Osteocyte (in vitro differentiated cells): ENCODE measurements around the gene CLK2. TPM values are rescaled to one million over a fixed set of nuclear protein-coding genes. Genes with fewer than 3 reads are reported as not detected.
"Not testable (repeated sequence)": the region's sequence is repeated elsewhere in the genome, so short reads cannot be mapped to it uniquely, and the experiment has no call there.

Source experiments
- DNase-seq: peaks from one replicate; pipeline ENCODE4 v3.0.0; 2021; ENCODE audit warnings: mixed read lengths; ENCODE audit not compliant: unreplicated experiment; ENCODE audit errors: extremely low spot score
- H3K27ac Mint-ChIP-seq: one replicate; pipeline ENCODE4 v1.8.0; 2021; ENCODE audit warnings: mild to moderate bottlenecking, mixed read lengths; ENCODE audit not compliant: unreplicated experiment
- H3K27me3 Mint-ChIP-seq: one replicate; pipeline ENCODE4 v1.8.0; 2021; ENCODE audit warnings: mixed read lengths; ENCODE audit not compliant: unreplicated experiment
- H3K36me3 Mint-ChIP-seq: one replicate; pipeline ENCODE4 v1.8.0; 2021; ENCODE audit warnings: mixed read lengths; ENCODE audit not compliant: unreplicated experiment
- H3K4me1 Mint-ChIP-seq: one replicate; pipeline ENCODE4 v1.8.0; 2021; ENCODE audit warnings: mixed read lengths; ENCODE audit not compliant: unreplicated experiment
- H3K4me3 Mint-ChIP-seq: one replicate; pipeline ENCODE4 v1.8.0; 2021; ENCODE audit warnings: mild to moderate bottlenecking, moderate library complexity, mixed read lengths; ENCODE audit not compliant: unreplicated experiment
- H3K9me3 Mint-ChIP-seq: one replicate; pipeline ENCODE4 v1.8.0; 2021; ENCODE audit warnings: mixed read lengths; ENCODE audit not compliant: unreplicated experiment
- CTCF ChIP-seq: fragments of 200-600 bp; sonication (generic); IDR thresholded peaks from 2 replicates; pipeline ENCODE4 v1.5.0; 2021; ENCODE audit warnings: antibody characterized with exemption, mild to moderate bottlenecking, moderate library complexity
- total RNA-seq: library from RNA; stranded (reverse); gene quantifications from 2 replicates; pipeline ENCODE4 v1.2.1, GENCODE V29; 2021

The CLK2 gene
- total RNA-seq, 1 donor from 2014 or later, result 63.5 TPM

- peaks cover 10% of the 10 kb centered on the region for H3K36me3 Mint-ChIP-seq
- H3K4me1 Mint-ChIP-seq, result peaks cover 39% of the 10 kb centered on the region
- no peaks in the 10 kb centered on the region for H3K9me3 Mint-ChIP-seq
- no peak for TF ChIP-seq CTCF
- no peak for DNase-seq
- peak overlapping the region; percentile 79 for H3K27ac Mint-ChIP-seq
- H3K4me3 Mint-ChIP-seq, result no peak overlapping the region
- H3K27me3 Mint-ChIP-seq, result no peaks in the 10 kb centered on the region
Observed at GRCh38 chr1:155241841-155242264, 31.5 kb downstream of the CLK2 start.

- Mint-ChIP-seq H3K4me3 (peak overlapping the region; percentile 80), H3K27me3 (no peaks in the 10 kb centered on the region), H3K9me3 (no peaks in the 10 kb centered on the region), H3K36me3 (peaks cover 11% of the 10 kb centered on the region), H3K27ac (peak overlapping the region; percentile 79), H3K4me1 (peaks cover 39% of the 10 kb centered on the region)
- no peak for TF ChIP-seq CTCF
- no peak for DNase-seq
Observed at GRCh38 chr1:155241069-155241679, 32.1 kb downstream of the CLK2 start.

DNA sequence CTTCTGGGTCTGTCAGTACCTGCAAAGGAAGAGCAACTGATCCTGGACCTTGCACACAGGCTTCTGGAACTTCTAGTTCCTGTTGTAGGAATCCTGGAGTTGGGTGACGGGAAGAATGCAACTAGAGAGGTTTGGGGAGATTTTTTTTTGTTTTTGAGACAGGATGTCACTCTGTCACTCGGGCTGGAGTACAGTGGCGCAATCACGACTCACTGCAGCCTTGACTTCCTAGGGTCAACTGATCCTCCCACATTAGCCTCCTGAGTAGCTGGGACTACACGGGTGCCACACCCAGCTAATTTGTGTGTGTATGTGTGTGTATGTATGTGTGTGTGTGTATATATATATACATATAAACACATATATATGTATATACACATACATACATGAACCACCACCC is 36.9 kb downstream of the CLK2 start:
- no peak for DNase-seq
- Mint-ChIP-seq H3K4me3 (no peak overlapping the region), H3K27me3 (no peaks in the 10 kb centered on the region), H3K4me1 (peaks cover 28% of the 10 kb centered on the region), H3K27ac (no peak overlapping the region), H3K9me3 (no peaks in the 10 kb centered on the region), H3K36me3 (peaks cover 17% of the 10 kb centered on the region)
- TF ChIP-seq CTCF, result no peak

DNA sequence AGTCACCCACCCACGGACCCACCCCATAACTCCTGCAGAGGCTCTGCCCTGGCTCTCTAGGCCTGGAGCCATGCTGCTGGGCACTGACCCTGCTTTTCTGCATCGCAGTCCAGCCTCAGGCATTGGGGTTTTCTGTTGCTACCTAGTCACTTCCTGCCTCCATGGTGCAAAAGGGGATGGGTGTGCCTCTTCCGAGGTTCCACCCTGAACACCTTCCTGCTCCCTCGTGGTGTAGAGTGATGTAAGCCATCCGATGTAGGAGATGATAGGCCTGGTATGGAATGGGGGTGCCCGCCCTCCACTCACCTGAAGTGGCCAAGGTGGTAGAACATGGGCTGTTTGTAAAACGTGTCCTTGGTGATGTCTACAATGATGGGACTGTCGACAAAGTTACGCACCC is 37.9 kb downstream of the CLK2 start:
- H3K4me1 Mint-ChIP-seq, result peaks cover 21% of the 10 kb centered on the region
- not testable (repeated sequence) for H3K4me3 Mint-ChIP-seq, H3K27me3 Mint-ChIP-seq, DNase-seq, H3K9me3 Mint-ChIP-seq, H3K27ac Mint-ChIP-seq
- peaks cover 17% of the 10 kb centered on the region for H3K36me3 Mint-ChIP-seq

DNA sequence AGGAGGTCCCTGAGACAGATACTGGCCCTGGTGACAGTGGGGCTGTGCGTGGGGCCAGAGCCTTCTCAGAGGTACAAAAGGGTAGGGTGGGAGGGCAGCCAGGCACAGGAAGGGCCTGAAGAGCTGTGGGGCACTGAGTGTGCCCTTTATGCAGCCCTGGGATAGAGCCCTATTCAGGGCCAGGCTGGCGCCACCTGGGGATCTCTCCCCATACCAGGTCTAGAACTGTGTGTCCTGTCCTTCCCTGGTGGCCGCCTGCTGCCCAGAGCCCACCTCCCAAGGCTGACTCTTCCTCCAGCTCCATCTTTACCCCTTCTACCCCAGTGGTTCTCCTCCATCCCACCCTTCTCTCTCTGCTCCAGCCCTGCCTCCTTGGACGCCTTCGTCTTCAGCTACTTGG is 39.8 kb downstream of the CLK2 start:
- Mint-ChIP-seq H3K4me1 (peaks cover 15% of the 10 kb centered on the region), H3K36me3 (peaks cover 14% of the 10 kb centered on the region)
- H3K27me3 Mint-ChIP-seq, DNase-seq, H3K27ac Mint-ChIP-seq, H3K9me3 Mint-ChIP-seq, H3K4me3 Mint-ChIP-seq: not testable (repeated sequence)

GRCh38 chr1:155232001-155232978 is 41.0 kb downstream of the CLK2 start:
- peaks cover 19% of the 10 kb centered on the region for H3K4me1 Mint-ChIP-seq
- H3K27ac Mint-ChIP-seq, result peak overlapping the region; percentile 66
- not testable (repeated sequence) for H3K4me3 Mint-ChIP-seq, H3K27me3 Mint-ChIP-seq, DNase-seq, H3K9me3 Mint-ChIP-seq
- peaks cover 12% of the 10 kb centered on the region for H3K36me3 Mint-ChIP-seq

- not testable (repeated sequence) for H3K27ac Mint-ChIP-seq, DNase-seq, H3K9me3 Mint-ChIP-seq, H3K4me3 Mint-ChIP-seq, H3K27me3 Mint-ChIP-seq, H3K36me3 Mint-ChIP-seq
- H3K4me1 Mint-ChIP-seq, result peaks cover 27% of the 10 kb centered on the region
Observed at GRCh38 chr1:155231302-155231701, 42.0 kb downstream of the CLK2 start.
